ENCODE data around the gene MTCH2.

Gene MTCH2

DNA sequence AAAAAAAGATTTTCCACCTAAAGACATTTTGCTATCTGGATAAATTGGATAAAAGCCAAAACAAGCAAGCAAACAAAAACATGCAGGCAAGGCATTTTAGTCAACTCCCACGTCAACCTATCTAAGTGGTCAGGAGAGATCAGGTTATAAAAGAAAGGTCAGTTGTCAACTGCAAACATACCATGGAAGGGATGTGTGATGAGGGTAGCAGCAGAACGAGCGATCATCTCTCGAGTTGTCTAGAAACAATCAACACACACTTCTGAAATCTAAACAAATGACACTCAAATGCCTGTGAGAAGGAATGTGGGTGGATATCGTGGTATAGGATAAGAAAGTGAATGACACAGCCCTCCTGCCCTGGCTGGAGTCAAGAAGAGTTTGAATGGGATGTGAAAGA, 10.9 kb downstream of the MTCH2 start:
- no peak for FAIRE-seq

DNA sequence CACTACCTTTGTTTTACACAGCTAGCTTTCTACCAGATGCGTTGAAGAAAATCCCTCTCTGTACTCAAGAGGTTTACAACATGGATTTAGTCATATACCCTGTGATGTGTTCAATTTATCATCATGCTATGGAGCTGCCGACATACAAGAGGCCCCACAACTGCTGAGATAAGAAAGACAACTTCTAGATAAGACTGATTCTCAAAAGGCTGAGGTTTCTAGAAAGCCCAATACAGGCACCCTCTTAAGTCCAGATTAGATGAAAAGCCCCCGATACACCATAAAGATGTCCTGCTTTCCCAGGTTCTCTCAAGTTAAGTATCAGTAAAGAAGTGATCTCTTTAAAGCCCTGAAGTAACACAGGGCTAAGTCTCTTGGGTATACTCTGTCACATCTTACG, 14.3 kb downstream of the MTCH2 start:
- FAIRE-seq, result no peak

DNA sequence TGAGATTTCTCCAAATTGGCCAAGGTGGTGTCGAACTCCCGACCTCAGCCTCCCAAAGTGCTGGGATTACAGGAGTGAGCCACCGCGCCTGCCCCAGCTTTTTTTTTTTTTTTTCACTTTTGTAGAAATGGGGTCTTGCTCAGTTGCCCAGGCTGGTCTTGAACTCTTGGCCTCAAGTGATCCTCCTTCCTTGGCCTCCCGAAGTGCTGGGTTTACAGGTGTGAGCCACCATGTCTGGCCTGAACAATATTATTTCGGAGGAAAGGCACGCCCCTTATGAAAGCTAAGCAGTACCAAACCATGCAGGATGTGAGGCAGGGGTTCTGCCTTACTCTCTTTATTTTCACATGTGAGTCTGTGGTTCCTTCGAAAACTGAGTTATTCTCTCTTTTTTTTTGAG, 16.1 kb downstream of the MTCH2 start:
- FAIRE-seq, result no peak

DNA sequence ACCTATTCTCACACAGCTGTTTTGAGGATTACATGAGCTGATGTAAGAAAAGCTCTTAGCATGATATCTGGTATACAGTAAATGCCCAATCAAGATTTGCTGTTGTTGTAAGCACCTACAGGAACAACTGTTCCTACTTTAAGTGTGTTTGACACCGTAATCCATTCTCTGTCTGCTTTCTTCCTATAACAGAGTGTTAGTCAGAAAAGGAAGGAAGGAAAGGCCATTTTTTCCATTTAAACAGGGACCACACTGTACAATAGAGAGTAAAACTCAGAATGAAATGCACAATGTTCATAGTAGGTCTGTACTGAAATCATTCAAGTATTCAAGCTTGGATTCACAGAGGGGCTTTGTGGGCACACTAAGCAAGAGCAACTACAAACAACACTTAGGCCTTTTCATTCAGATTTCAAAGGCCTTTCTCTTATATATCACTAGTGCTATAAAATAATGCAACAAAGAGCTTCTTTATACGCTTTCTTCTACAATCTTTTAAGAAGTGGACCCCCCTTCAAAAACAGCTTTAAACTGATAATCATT, 21.5 kb downstream of the MTCH2 start:
- FAIRE-seq, result no peak

DNA sequence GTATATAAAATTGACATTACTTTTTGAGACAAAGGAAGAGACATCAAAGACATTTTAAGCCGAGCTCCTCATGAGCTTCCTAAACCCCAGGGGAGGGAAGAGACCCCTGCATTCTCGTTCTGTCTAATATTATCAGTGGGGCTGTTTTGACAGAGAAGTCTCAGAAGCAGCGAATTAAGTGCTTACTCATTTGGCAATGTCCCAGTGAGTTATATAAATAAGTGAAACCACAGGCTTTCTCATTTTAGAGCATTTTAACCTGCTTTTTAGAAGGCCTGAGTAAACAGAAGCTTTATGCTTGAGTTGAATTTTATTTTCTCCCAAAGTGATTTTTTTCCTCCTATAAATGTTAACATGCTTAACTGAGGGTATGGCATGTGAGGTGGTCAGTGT, 24.9 kb downstream of the MTCH2 start:
- FAIRE-seq, result no peak

DNA sequence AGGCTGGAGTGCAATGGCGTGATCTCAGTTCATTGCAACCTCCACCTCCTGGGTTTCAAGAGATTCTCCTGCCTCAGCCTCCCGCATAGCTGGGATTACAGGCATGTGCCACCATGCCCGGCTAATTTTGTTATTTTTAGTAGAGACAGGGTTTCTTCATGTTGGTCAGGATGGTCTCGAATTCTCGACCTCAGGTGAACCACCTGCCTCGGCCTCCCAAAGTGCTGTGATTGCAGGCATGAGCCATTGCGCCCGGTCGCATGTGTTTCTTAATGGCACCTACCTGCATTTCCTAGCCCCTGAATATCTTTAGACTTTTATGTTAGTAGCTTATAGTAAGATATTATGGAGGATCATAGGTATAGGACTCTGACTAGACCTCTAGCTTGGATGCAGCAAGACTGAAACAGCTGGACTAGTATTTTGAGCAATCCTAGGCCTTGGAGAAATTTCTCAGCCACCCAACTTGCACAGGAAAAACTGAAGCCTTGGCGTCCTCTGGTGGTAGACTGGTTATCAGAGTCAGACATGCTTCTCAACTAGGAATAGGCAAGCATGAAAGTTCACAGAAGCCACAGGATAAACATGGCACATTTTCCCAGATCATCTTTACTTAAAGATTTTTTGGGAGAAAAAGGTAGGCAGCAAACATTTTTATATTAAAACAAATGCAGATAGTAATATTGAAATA, 25.5 kb downstream of the MTCH2 start:
- FAIRE-seq, result peak; percentile 31

DNA sequence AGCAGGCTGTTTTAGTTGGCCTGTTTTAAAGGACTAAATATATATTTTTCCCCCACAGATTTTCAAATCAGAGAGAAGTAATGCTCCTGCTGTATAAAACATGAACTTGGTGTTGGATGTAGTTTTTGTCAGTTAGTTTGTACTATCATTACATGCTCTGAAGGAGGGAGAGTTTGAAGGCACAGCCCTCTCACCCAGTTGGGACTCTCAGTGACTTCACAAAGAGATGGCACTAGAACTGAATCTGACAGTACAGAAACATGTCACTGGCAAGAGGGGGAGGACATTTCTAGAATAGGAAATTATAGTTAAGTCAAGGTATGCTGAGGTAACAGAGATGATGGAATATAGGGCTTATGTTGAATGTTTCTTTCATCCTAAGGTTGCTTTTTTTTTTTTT, 27.1 kb downstream of the MTCH2 start:
- FAIRE-seq, result no peak

DNA sequence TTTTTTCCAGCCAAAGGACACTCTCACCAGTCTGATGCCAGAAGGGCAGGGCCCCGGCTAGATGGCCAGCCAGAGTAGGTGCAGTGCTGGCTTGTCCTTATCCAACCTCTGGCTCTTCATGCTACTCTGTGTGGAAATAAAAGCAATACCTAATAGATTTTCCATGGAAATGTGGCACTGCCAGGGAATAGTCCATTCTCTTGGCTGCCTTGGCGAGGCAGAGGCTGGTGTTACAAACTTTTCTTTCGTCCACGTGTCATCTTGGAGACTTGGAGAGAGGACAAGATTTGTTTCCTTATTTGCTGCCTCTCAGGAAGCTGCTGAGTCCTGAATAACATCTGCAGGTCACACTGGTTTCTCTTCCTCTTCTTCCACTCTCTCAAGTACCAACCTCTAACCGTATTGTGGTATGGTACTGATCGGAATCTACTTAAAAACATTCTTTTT, 31.0 kb downstream of the MTCH2 start:
- FAIRE-seq, result no peak

DNA sequence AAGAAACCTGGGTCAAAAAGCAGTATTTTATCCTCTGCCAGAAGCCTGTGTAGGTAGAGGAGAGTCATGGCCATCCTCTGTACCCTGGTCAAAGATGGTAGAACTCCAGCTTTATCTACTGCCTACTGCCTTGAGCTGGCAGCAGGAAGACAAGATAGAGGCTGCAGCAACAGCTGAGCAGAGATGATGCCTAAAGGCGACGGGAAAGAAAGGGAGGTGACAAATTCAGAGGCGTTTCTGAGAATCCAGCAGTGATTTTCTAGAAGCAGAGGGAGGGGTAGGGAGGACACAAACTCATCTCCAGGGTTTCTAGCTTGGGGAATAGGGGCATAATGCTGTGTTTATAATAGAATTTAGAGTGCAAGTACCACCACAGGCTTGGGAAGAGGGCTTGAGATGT, 32.7 kb downstream of the MTCH2 start:
- FAIRE-seq, result no peak

DNA sequence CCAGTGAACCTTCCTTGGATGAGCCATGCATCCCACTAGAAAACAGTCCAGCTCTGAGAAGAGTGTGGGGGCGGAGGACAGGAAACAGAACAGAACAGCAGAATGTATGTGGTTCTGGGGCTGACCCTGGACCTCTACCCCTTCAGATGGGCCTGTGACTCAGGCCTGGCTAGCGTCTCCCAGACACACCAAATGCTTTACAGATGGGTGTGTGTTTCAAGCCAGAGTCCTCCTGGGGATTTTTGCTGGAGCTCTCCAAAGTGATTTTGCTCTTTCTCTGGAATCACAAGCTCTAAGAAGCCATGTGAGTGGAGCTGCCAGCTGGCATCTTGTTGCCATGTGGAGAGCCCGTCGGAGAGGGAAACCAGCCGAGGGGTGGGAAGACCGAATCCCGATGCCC, 35.0 kb downstream of the MTCH2 start:
- FAIRE-seq, result no peak

DNA sequence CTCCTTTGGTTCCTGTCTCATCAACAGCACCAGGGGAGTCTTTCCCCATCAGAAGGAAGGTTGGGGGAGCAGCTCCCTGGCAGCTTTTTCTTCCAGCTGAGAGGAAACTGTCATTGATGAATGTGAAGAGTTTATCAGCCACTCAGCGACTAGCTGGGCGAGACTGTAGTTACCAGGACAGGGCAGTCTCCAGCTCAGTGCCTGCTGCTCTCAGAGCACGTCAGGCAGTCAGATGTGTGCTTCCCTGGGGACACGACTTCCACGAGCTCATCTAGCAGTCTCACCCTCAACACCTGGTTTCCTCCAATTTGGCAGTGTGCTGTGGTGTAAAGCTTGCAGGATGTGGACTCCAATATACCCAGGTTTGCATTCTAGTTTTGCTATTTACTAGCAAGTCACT, 35.6 kb downstream of the MTCH2 start:
- FAIRE-seq, result no peak

DNA sequence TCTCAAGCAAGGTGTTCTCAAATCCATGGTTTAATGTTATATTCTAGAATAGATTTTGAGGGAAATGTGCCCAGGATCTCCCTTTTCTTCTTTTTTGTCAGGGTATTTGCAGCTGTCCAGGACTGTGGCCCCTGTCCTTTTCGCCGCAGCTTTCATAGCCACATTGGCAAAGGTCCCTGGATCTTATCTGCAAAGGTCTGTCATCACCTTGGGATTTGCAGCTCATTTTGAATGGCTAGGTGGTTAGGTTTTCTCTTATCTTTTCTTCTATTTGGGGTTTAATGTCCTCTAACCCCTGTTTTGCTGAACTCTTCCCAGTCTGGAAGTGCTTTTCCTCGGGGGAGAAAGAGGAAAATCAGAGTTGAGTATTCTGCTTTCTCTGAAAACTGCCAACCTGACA, 36.4 kb downstream of the MTCH2 start:
- no peak for FAIRE-seq

DNA sequence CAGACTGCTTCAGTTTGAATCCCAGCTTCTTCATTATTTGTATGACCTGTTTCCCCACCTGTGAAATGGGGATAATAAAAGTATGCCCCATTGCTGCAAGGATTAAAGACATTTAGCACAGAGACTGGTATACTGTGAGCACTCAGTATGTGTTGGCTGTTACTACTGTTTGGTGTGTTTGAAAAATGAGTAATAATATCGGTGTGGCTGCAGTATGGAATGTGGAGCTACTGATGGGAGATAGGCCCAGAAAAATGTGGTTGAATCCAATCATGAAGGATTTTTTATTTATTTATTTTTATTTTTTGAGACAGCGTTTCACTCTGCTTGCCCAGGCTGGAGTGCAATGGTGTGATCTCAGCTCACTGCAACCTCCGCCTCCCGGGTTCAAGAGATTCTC, 39.1 kb downstream of the MTCH2 start:
- no peak for FAIRE-seq

DNA sequence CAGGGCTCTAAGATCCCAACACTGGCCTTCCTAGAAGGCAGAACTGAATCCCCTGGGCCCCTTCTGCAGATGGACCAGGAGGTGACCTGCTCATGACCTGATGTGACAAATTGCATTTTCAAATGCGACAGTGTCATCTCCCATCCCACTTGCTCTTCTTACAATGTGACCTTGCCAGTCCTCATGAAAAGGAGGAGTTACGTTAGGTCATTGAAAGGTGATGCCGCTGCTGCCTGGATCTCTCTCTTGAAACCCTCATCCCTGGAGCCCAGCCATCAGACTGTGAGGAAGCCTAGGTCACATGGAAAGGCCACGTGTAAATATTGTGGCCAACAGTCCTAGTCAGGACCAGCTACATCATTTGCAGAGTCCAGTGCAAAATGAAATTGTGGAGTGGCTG, 42.5 kb downstream of the MTCH2 start:
- no peak for FAIRE-seq

DNA sequence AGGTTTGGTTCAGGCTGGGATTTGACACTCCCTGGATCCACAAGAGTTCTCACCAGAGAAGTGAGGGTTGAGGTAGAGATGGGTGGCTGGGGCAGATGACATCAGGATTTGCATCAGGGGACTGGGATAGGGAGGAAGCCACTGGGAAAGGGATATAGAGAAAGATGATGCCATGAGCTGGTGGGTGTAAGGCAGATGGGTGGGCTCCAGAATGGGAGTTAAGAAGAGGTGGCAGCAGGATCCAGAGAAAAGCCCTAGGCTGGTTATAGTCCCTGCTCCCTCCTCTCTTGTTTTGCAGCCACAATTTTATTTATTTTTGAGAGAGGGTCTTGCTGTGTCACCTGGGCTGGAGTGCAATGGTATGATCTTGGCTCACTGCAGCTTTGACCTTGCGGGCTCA, 46.4 kb downstream of the MTCH2 start:
- no peak for FAIRE-seq

DNA sequence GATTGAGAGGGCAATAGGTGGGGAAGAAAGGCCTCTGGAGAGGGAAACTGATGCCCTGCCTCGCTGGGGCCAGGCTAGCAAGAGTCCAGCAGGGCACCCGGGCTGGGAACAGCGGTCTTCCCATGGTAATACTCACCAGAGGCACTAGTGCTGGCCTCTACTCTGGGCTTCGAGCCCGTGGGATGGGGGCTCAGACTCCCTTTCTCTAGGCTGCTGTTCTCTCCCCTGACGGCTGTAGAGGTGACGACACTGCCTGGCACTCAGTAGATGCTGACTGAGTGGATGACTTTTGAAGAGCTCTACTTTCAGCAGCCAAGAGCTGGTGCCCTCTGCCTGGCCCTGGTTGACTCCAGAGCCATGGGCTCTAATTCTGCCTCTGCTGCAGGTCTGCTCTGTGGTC, 47.3 kb downstream of the MTCH2 start:
- FAIRE-seq, result no peak

DNA sequence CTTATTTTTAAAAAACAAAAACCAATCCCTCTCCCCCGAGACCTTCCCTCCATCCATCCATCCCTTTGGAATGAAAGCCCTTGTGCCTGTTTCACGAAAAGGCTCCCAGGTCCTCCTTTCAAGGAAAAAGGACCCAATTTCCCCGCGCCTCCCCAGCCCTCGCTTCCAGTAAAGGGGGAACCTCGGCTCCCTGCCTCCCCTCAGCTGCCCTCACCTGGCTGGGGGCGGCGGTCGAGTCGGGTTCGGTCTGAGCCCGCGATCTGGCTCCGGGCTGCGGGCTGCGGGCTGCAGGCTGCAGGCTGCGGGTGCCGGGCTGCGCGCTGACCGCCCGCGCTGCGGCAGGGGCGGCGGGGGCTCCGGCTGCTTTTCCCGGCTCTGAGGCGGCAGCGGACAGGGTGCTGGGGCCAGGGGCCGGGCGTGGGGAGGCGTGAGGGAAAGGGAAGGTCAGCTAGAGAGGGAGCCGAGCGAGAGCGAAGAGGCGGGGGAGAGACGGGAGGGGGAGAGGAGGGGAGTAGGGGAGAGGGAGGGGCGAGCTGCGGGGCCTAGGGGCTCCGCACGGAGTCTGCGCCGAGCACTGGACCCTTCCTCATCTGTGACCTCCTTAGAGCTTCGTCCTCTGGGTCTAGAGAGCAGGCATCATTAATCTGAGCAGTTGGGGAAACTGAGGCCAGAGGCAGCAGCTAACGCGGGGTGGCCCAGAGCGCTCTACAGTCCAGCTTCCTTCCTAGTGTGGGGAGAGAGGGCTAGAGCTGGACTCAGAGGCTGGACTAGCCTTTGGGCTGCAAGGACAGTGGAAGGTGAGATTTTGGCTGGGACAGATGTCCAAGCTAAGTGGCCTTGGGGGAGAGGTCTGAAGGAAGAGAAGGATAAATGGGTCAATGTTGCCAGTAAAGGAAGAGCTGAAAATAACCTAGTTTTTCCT, 48.2 kb downstream of the MTCH2 start, which contains the start of gene C1QTNF4:
Gene C1QTNF4, minus strand, starts transcription at position 478 of the 922 bp plus-strand sequence. CDS start 3,601 bp downstream, outside the sequence.
- FAIRE-seq, result no peak

DNA sequence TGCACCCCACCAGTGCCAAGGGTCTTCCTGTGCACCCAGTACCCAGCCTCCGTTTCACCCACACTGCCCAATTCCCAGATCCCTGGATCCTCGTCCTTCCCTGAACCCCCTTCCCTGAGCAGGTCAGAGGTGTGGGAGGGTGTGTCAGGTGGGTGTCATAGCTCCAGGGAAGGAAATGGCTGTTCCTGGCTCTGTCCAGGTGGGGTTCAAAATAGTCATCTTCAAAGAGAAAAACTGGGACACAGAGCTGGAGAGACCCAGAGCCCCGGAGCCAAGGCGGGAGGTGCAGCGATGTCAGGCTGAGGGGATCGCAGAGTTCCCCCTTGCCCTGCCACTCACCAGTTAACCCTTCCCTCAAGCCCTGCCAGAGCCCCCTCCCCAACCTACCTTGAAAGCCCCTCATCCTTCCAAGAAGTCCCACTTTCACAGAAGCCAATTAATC, 48.8 kb downstream of the MTCH2 start:
- no peak for FAIRE-seq

DNA sequence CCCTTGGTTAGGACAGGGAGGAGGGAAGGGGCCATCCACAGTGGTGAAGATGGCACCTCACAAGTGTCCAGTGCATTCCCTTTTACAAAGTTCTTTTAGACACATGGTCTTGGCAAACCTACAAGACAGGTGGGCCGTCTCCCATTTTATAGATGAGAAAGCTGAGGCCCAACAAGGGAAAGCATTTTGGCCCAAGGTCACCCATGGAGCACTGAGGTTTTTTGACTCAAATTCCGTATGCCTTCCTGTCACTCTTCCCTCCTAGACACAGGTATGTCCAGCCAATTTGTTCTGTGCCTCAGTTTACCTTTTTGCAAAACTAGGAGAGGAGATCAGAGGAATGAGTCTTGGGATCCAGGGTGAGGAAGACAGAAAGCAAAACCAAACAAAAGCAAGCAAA, 49.4 kb downstream of the MTCH2 start:
- no peak for FAIRE-seq

DNA sequence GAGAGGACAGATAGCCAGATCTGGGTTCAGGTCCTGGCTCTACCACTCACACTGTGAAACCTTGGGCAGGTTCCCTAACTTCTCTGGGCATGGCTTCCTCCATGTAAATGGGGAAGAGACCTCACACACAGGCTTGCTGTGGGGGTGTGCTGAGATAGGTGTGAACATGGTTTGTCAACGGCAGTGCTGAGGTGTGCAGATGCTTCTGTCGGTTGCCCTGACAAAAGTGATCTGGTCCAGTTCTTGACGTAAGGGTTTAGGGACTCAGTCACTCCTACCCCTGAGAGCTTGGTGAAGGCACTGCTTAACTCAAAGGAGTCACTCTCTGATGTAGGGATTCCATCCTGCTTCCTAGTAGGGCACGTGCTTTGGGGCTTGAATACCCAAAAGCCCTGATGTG, 50.1 kb downstream of the MTCH2 start:
- no peak for FAIRE-seq

DNA sequence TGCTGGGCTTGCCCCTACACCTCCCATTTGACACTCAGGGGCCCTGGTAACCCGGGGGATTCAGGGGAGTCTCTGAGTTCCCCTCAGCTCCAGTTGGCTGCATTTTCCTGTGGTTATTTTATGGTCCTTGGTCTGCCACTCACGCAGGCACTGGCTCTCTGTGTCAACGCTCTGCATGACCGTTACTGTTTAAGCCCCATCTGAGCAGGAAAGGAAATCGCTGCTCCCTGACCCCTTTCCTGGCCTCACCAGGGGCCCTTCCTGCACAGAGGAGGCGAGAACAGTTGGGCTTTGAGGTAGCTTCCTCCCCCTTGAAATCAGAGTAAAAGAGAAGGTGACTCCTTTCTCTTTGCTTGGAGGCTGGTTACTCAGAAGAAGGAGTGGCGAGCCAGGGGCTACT, 50.6 kb downstream of the MTCH2 start:
- FAIRE-seq, result no peak

DNA sequence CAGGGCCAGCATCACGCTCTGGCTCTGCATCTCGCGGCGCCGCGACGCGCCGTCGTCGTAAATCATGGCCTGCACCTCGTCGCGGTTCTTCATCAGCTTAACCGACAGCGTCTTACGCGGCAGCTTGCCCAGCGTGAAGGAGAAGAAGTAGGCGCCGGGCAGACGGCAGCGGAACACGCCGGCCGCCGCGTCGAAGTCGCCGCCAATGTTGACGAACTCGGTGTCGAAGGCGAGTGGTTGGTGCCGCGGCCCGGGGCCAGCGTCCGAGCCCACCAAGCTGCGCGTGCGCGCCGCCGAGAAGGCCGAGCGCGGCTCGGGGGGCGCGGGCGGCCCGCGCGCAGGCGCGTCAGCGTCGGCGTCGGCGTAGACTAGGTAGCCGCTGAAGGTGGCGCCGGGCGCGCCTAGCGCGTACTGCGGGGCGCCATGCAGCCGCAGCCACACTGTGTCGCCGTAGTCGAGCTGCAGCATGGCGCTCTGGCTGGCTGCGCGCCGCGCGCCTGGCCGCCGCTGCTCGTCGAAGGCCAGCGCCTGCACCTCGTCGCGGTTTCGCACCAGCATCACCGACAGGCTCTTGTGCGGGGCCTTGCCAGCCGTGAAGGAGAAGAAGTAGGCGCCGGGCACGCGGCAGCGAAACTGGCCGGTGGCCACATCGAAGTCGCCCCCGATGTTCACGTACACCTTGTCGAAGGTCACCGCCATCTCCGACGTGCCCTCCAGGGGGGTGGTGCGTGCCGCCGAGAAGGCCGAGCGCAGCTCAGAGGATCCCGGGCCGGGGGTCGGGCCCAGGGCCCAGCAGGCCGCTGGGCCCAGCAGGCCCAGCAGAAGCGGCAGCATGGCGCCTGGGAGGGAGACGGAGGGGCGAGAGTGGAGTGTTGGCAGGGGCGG, 52.1 kb downstream of the MTCH2 start:
- FAIRE-seq, result no peak

DNA sequence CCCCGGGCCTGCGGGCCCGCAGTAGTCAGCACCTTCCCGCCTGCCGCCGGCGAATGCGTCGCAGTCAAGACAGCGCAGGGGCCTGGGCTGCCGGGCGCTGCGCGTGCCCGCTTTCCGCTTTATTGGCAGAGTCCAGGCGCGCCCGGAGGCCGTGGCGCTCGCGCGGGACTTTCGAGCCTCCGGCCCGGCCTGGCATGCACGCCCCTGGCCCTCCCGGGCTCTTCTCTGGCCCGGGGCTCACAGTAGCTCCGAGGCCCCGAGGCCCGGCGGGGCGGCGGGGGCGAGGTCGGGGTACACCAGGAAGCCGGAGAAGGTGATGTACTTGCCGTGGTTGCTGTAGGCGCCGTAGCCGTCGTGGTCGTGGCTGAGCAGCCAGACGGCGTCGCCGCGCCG, 52.8 kb downstream of the MTCH2 start:
- no peak for FAIRE-seq

All from TTC549 (cell line).